Activated CD8-positive, alpha-beta T cell treated with anti-CD3 and anti-CD28 coated beads for 36 hours (primary cell): ENCODE data around the gene LCN6. TPM values are rescaled to one million over a fixed set of nuclear protein-coding genes. Genes with fewer than 3 reads are reported as not detected.
A peak's percentile ranks its signal among the peaks of the same experiment; 100 is the strongest.

Experiments
- ATAC-seq: fragments of 200-7000 bp; cut with Tn5 transposase; one replicate; pipeline ENCODE4 v1.10.0; 2021; ENCODE audit warnings: mild to moderate bottlenecking, moderate library complexity
- CTCF ChIA-PET: fragments of 350-600 bp; sonication (Branson Sonifier 250); formaldehyde crosslinking; loops from one replicate; lab custom pipeline; 2021; ENCODE audit warnings: antibody characterized with exemption; lab: Charles Lee
- POLR2A ChIA-PET: fragments of 350-600 bp; sonication (Branson Sonifier 250); formaldehyde crosslinking; loops from one replicate; lab custom pipeline; 2021; ENCODE audit warnings: antibody characterized with exemption; lab: Charles Lee
- DNase-seq: peaks from one replicate; pipeline ENCODE4 v3.0.0-alpha.2; 2020
- H3K27ac Mint-ChIP-seq: one replicate; pipeline ENCODE4 v1.8.0; 2021; ENCODE audit warnings: mild to moderate bottlenecking, mixed read lengths
- H3K27me3 Mint-ChIP-seq: one replicate; pipeline ENCODE4 v1.8.0; 2021; ENCODE audit warnings: mixed read lengths
- H3K36me3 Mint-ChIP-seq: one replicate; pipeline ENCODE4 v1.8.0; 2021; ENCODE audit warnings: low read depth, mixed read lengths
- H3K4me1 Mint-ChIP-seq: one replicate; pipeline ENCODE4 v1.8.0; 2021; ENCODE audit warnings: low read depth, mixed read lengths
- H3K4me3 Mint-ChIP-seq: one replicate; pipeline ENCODE4 v1.8.0; 2021; ENCODE audit warnings: mild to moderate bottlenecking, moderate library complexity, mixed read lengths
- H3K9me3 Mint-ChIP-seq: one replicate; pipeline ENCODE4 v1.8.0; 2021; ENCODE audit warnings: mixed read lengths
- intact Hi-C: fragments of 100-400 bp; cut with micrococcal nuclease; formaldehyde crosslinking; loops from one replicate; pipeline ENCODE4 v1.10.0; 2022
- total RNA-seq, 2 experiments: library from RNA; stranded (reverse); gene quantifications; one replicate each; pipeline ENCODE4 v1.2.3, GENCODE V29; 2021
- TF ChIP-seq, protein P1 (sequence below): fragments of 200-600 bp; IDR thresholded peaks from one replicate; pipeline ENCODE4 v1.8.0; 2022; ENCODE audit warnings: antibody characterized with exemption, mild to moderate bottlenecking

LCN6 gene
- total RNA-seq, 2 experiments from 2014 or later = not detected

DNA sequence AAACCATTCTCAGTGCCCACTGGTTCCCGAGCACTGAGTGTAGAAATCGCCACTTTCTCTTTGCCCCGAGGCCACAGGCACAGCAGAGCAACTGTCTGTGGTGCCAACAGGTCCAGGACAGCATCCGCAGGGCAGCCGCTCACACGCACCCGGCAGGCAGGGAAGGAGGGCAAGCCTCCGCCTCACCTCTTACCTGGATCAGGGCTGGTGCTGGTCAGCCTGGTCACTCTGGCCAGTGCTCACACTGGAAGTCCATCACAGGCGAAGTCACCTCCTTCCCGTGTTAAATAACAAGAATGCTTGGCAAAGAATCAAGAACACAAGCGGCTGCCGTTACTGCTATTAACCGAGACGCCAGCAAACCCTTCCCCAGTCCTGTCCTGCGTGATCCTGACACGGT is 22.2 kb downstream of the LCN6 start:
- H3K27me3 Mint-ChIP-seq = no peaks in the 10 kb centered on the region
- peak overlapping the region; percentile 100 for H3K4me3 Mint-ChIP-seq
- no peak for DNase-seq
- ChIA-PET CTCF (interaction anchor here (0.9 to 1.5 kb wide), 6 partner anchors 12 to 193 kb away, joined by 3 read pairs; no protein-coding TSS in a partner anchor), POLR2A (interaction anchor here (0.6 to 5.6 kb wide), 10 partner anchors 8 to 370 kb away, joined by 3 to 44 read pairs (median 4); no protein-coding TSS in a partner anchor)
- ATAC-seq = no peak
- intact Hi-C loops = no loop called here
- H3K27ac Mint-ChIP-seq = peak overlapping the region; percentile 97
- H3K4me1 Mint-ChIP-seq = peaks cover 39% of the 10 kb centered on the region
- no peaks in the 10 kb centered on the region for H3K9me3 Mint-ChIP-seq
- peaks cover 40% of the 10 kb centered on the region for H3K36me3 Mint-ChIP-seq
- TF ChIP-seq, protein P1, sequence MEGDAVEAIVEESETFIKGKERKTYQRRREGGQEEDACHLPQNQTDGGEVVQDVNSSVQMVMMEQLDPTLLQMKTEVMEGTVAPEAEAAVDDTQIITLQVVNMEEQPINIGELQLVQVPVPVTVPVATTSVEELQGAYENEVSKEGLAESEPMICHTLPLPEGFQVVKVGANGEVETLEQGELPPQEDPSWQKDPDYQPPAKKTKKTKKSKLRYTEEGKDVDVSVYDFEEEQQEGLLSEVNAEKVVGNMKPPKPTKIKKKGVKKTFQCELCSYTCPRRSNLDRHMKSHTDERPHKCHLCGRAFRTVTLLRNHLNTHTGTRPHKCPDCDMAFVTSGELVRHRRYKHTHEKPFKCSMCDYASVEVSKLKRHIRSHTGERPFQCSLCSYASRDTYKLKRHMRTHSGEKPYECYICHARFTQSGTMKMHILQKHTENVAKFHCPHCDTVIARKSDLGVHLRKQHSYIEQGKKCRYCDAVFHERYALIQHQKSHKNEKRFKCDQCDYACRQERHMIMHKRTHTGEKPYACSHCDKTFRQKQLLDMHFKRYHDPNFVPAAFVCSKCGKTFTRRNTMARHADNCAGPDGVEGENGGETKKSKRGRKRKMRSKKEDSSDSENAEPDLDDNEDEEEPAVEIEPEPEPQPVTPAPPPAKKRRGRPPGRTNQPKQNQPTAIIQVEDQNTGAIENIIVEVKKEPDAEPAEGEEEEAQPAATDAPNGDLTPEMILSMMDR = no peak

DNA sequence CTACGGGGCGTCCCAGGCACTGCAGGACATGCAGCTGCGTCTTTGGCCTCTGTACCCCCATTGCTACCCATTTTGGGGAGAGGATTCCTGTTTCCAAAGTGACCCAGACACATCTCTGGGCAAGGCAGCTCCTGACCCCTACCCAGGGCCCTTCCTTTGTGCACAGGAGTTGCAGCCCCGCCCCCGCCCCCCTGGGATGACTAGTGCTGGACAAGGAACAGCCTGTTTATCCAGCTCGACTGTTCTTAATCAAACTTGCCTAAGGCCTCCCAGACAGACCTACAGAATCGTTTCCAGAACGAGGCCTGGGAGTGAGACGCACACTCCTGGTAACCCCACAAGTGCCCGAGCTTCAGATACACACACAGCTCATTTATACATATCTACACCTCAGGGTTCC is 22.7 kb downstream of the LCN6 start:
- no peaks in the 10 kb centered on the region for H3K9me3 Mint-ChIP-seq
- H3K4me3 Mint-ChIP-seq = peak overlapping the region; percentile 100
- H3K36me3 Mint-ChIP-seq = peaks cover 40% of the 10 kb centered on the region
- H3K4me1 Mint-ChIP-seq = peaks cover 40% of the 10 kb centered on the region
- DNase-seq = no peak
- no peak for ATAC-seq
- CTCF ChIA-PET = interaction anchor here (0.6 to 1.5 kb wide), 3 partner anchors 30 to 841 kb away, joined by 3 read pairs; no protein-coding TSS in a partner anchor
- intact Hi-C loops = no loop called here
- H3K27ac Mint-ChIP-seq = peak overlapping the region; percentile 57
- POLR2A ChIA-PET = interaction anchor here (0.6 to 5.6 kb wide), 6 partner anchors 9 to 369 kb away, joined by 3 to 44 read pairs (median 3); no protein-coding TSS in a partner anchor
- H3K27me3 Mint-ChIP-seq = no peaks in the 10 kb centered on the region
- TF ChIP-seq, protein P1 = no peak

DNA sequence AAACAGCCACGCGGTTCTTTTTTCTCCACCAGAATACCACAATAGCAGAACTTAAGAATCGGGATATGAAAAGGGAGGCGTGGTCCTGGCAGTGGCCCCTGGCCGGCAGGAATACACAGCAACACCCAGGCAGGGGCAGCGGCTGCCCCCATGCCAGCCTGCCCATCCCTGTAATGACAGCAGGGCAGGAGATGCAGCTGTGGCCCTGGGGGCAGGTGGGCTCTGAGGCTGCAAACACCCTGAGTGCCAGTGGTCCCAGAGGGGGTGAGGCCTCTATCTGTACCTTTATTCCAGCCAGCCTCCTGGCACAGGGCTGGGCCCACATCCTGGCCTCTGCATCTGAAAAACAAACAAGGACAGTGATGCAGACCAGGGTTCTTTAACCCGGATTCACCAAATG is 23.6 kb downstream of the LCN6 start:
- TF ChIP-seq, protein P1 = no peak
- no peak for ATAC-seq
- H3K4me3 Mint-ChIP-seq = no peak overlapping the region
- intact Hi-C loops = no loop called here
- H3K27ac Mint-ChIP-seq = no peak overlapping the region
- H3K27me3 Mint-ChIP-seq = no peaks in the 10 kb centered on the region
- no peaks in the 10 kb centered on the region for H3K9me3 Mint-ChIP-seq
- DNase-seq = no peak
- CTCF ChIA-PET = interaction anchor here (0.6 kb wide), 1 partner anchor 840 kb away, joined by 3 read pairs; no protein-coding TSS in a partner anchor
- peaks cover 35% of the 10 kb centered on the region for H3K4me1 Mint-ChIP-seq
- POLR2A ChIA-PET = interaction anchor here (0.9 to 1.0 kb wide), 2 partner anchors 9 to 11 kb away, joined by 3 to 8 read pairs; no protein-coding TSS in a partner anchor
- H3K36me3 Mint-ChIP-seq = peaks cover 40% of the 10 kb centered on the region

DNA sequence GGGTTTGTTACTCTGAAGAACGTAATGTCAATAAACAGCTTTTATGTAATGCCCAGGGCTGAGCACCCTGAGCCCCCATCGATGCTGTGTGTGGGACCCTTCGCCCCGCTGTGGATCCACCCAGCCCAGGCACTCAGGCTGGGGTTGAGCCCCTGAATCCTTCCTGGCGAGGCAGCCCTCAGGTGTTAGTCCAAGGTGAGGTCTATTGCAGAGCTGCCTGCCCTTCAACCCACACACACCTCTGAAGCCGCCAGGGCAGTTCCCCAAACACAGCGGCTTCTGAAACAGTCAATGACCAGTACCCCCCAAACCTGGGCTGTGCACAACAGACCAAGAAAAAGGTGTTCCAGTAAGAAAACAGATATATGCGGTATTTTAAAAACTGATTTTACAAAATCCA is 24.3 kb downstream of the LCN6 start:
- intact Hi-C loops = no loop called here

More for the DNA sequence above, 24.3 kb downstream of the LCN6 start:
- no peak for DNase-seq
- ChIA-PET CTCF (no interaction called here), POLR2A (interaction anchor here (0.6 to 0.7 kb wide), 2 partner anchors 26 to 244 kb away, joined by 3 read pairs; no protein-coding TSS in a partner anchor)
- ATAC-seq = no peak
- Mint-ChIP-seq H3K4me1 (peaks cover 29% of the 10 kb centered on the region), H3K27me3 (no peaks in the 10 kb centered on the region), H3K4me3 (no peak overlapping the region), H3K9me3 (no peaks in the 10 kb centered on the region), H3K27ac (no peak overlapping the region), H3K36me3 (peaks cover 40% of the 10 kb centered on the region)
- TF ChIP-seq, protein P1 = no peak
